Measurements from ENCODE around the gene MPRIP. TPM values are rescaled to one million over a fixed set of nuclear protein-coding genes. Genes with fewer than 3 reads are reported as not detected.
A peak's percentile ranks its signal among the peaks of the same experiment; 100 is the strongest.

MPRIP gene
- total RNA-seq, 1 donor from 2014 or later, result 350 TPM

- no peaks in the 10 kb centered on the region for H3K27me3 ChIP-seq (ENCODE audit: low read depth)
Observed at GRCh38 chr17:17213775-17214174, 171.5 kb downstream of the MPRIP start.

DNA sequence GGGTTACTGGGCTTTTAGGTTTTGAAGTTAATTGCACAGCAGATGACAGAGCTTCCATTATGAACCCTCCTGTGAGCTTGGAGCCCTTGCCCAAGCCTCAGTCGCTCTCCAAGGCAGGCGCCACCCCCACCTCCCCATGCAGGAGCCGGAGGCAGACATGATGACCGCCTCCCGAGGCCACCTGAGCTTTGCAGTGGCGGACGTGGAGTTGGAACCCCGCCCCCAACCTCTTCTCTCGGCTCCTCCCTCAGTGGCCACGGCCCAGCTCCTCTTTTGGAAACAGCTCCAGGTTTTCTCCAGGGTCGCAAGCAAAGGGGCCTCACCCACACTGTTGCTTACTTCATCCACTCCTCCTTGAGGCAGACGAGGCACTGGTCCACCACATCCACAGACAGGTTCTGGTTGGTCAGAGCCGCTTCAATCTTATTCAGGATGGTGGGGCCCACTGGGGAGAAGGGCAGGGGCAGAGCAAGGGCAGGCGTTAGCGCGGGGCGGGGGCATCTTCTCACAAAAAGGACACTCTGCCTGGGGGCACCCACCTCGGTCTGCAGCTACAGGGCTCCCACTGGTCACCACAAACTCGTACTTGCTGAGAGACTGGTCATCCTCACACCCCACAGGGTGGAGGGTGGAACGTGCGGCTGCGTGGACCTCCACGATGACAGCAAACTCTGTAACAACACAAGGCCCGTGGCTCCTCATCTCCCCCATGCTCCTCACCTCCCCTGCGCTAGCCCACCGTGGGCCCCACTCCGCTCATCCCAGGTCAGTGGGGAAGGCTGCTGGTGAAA lies 172.6 kb downstream of the MPRIP start:
- DNase-seq, result no peak
- Histone ChIP-seq H3K27me3 (ENCODE audit: low read depth) (no peaks in the 10 kb centered on the region), H3K4me3 (no peak overlapping the region), H3K36me3 (peaks cover 75% of the 10 kb centered on the region), H3K4me1 (peaks cover 8% of the 10 kb centered on the region), H3K9me3 (replicated peaks) (no peaks in the 10 kb centered on the region), H3K27ac (replicated peaks) (no peak overlapping the region)
- intact Hi-C loops (cut with micrococcal nuclease), result no loop called here
- TF ChIP-seq CTCF (IDR thresholded peaks at IDR 0.05; ENCODE audit: borderline replicate concordance), result no peak

More at GRCh38 chr17:17213775-17214174, 171.5 kb downstream of the MPRIP start:
- DNase-seq, result no peak
- H3K9me3 ChIP-seq (replicated peaks), result no peaks in the 10 kb centered on the region
- peak overlapping the region; percentile 34 for H3K27ac ChIP-seq (replicated peaks)
- peaks cover 8% of the 10 kb centered on the region for H3K4me1 ChIP-seq
- peaks cover 64% of the 10 kb centered on the region for H3K36me3 ChIP-seq
- TF ChIP-seq CTCF (IDR thresholded peaks at IDR 0.05; ENCODE audit: borderline replicate concordance), result no peak
- no peak overlapping the region for H3K4me3 ChIP-seq
- intact Hi-C loops (cut with micrococcal nuclease), result no loop called here

- H3K36me3 ChIP-seq, result peaks cover 82% of the 10 kb centered on the region
- H3K4me1 ChIP-seq, result peaks cover 8% of the 10 kb centered on the region
- intact Hi-C loops (cut with micrococcal nuclease), result no loop called here
- no peaks in the 10 kb centered on the region for H3K27me3 ChIP-seq (ENCODE audit: low read depth)
- H3K4me3 ChIP-seq, result no peak overlapping the region
- DNase-seq, result no peak
- H3K27ac ChIP-seq (replicated peaks), result no peak overlapping the region
- TF ChIP-seq CTCF (IDR thresholded peaks at IDR 0.05; ENCODE audit: borderline replicate concordance), result no peak
- H3K9me3 ChIP-seq (replicated peaks), result no peaks in the 10 kb centered on the region
Observed at GRCh38 chr17:17215575-17215974, 173.3 kb downstream of the MPRIP start.

- H3K36me3 ChIP-seq, result peaks cover 89% of the 10 kb centered on the region
- DNase-seq, result no peak
- intact Hi-C loops (cut with micrococcal nuclease), result no loop called here
Observed at GRCh38 chr17:17216236-17216635, 174.0 kb downstream of the MPRIP start.

GRCh38 chr17:17216776-17217175 lies 174.5 kb downstream of the MPRIP start:
- no peak for DNase-seq
- Histone ChIP-seq H3K4me1 (peaks cover 8% of the 10 kb centered on the region), H3K27me3 (ENCODE audit: low read depth) (no peaks in the 10 kb centered on the region), H3K4me3 (no peak overlapping the region), H3K36me3 (peaks cover 94% of the 10 kb centered on the region), H3K27ac (replicated peaks) (no peak overlapping the region), H3K9me3 (replicated peaks) (no peaks in the 10 kb centered on the region)
- no peak for TF ChIP-seq CTCF (IDR thresholded peaks at IDR 0.05; ENCODE audit: borderline replicate concordance)
- intact Hi-C loops (cut with micrococcal nuclease), result no loop called here

More at GRCh38 chr17:17216236-17216635, 174.0 kb downstream of the MPRIP start:
- no peak for TF ChIP-seq CTCF (IDR thresholded peaks at IDR 0.05; ENCODE audit: borderline replicate concordance)
- Histone ChIP-seq H3K27ac (replicated peaks) (no peak overlapping the region), H3K9me3 (replicated peaks) (no peaks in the 10 kb centered on the region), H3K27me3 (ENCODE audit: low read depth) (no peaks in the 10 kb centered on the region), H3K4me3 (no peak overlapping the region), H3K4me1 (peaks cover 8% of the 10 kb centered on the region)
